NCI-H82 treated with DMSO at 0.1 percent for 48 hours (cell line): ENCODE data around the gene DPP3.

Source experiments
- DNase-seq: peaks from one replicate; lab custom pipeline; 2025; ENCODE audit not compliant: unreplicated experiment; lab: John Stamatoyannopoulos, UW

DPP3 gene

DNA sequence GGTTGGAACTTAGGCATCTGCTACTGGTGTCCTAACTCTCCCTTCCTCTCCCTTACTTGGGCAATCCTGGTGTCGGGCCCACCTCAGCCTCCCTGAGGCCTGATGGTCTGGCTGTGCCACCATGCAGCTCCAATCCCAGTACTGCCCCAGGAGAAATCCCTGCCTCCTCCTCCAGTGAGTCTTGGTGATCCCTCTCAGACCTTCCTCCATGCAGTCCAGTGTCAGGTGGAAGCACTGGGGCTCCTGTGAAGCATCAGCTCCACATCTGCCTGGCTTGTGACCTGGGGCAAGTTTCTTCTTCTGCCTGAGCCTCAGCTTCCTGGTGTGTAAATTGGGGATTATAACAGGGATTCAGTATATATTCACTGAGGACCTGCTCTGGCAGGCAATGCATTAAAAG lies 15.3 kb upstream of the DPP3 start:
- DNase-seq = no peak

DNA sequence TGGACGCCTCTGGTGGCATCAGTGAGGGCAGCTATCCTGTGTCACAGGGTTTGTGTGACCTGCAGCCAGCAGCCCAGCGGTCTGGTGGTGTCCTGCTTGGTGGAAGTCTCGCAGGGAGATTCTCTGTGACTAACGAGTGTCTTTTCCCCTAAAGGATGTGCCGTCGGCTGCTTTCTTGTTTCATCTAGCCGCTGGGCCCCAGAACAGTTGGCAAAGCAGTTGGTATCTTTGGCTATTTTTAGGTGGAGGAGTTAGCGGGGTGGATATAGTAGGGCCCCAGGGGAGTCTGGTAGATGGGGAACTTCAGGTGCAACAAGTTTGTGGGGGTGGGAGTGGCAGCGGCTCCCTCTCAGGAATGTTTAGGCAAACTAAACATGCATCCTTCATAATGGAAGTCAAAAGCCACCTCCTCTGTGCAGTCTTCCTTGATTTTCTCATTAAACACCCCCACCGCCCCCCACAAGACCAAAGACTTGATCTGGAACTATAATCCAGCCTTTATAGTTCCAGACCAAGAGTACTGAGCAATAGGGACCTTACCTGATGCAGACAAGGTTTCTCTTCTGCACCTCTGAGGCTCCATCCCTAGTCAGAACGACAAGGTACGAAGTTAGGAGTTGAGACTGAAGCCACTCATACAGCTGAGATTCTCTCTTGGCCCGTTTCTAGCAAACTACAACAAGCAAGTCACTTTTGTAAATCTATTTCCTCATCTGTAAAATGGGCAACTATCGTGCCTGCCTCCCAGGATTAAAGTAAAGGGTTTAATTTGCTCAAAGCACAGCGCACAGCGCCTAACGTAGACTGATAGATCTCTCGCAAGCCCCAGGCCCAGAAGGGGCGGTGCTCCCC lies 14.6 kb upstream of the DPP3 start:
- no peak for DNase-seq

DNA sequence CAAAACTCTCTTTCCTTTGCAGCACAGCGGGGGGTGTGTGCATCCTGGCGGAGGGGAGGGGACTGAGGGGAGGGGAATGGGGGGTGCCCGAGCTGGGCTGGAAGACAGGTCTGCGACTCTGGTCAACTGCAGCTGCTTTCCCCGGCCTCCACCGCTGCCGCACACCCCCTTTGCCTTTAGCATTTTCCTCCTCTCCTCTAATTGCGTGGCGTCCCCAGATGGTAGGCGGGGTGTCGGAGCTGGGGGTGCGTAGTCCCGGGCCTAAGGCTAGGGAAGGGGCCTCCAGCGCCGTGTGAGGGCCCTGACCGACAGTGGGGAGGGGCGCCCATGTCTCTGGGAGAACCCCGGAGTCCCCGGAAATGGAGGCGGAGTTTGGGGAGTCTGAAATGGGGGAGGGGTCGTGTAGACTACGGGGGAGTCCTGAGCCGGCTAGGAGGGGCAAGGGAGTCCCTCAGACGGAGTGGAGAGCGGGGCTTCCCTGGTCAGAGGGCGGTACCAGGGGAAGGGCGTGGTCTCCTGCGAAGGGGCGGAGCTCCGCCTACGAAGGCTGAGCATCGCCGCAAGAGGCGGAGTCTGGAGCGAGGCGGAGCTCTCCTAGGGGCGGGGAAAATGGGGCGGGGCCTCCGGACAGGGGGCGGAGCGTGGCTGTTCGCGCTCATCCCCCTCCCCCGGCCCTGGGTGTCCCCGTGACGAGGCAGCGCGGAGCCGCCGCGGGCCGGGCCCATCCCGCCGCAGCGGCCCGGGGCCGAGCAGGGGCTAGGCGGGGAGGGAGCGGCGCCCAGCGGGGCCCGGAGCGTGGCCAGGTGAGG lies 13.8 kb upstream of the DPP3 start, which contains the start of gene PELI3:
Gene PELI3 (plus strand): TSS at position 681 of the 809 bp plus-strand sequence. CDS start 1,224 bp downstream, outside the sequence.
- peak; percentile 46 for DNase-seq

DNA sequence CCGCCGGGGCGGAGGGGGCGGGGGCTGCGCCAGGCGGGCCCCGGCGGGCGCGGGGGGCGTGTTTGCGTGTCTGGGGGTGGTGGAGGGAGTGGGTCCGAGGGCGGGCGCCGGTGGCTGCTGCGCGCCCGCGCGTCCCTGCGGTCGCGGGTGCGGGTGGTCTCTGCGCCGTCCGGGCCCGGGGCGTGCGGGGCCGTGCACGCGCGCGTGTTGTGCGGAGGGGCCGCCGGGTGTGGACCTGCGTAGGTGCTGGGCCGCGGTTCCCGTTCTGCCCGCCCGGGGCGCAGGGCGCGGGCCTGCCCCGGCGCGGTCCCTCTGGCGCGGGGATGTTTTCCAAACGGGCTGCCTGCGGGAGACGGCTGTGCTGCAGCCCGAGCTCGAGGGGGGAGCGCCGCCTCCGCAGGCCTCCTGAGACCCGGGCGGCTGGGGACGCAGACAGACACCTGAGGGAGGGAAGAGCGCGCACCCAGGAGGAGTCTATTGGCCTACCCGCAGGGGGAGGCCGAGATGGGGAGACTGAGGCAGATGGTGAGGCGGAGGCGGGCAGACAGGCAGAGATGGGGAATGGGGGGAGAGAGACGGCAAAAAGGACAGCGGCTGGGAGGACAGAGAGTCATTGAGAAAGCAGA lies 13.1 kb upstream of the DPP3 start:
- DNase-seq = no peak

DNA sequence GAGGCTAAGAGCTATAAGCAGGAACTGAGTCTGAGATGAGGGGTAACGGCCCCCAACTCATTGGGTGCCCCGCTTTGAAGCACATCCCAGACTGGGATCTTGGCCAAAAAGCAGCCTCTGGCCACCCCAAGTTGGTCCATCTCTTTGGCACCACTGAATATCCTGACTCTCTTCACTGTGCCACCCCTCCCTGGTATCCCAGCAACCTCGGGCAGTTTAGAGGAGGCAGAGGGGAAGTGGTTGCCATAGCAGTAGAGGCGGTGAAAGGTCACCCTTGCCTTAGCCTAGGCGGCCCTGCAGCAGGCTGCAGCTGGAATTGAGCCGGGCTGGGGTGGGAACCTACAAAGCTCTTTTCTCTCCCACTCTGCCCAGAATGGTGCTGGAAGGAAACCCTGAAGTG lies 12.5 kb upstream of the DPP3 start:
- no peak for DNase-seq

DNA sequence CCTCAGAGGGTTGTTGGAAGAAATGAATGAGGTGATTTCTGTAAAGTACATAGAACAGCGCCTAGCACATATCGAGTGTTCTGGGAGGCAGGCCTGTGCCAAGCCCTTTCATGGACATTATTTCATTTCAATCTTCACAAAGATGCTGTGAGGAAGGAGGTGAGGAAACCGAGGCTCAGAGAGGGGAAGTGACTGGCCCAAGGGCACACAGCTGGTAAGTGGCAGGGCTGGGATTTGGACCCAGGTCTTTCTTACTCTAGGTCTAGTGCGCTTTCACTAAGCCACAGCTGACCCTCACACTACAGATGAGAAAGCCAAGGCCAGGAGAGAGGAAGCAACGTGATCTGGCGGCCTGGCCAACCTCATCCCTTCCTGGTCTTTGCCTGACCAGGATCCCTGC lies 11.5 kb upstream of the DPP3 start:
- no peak for DNase-seq

DNA sequence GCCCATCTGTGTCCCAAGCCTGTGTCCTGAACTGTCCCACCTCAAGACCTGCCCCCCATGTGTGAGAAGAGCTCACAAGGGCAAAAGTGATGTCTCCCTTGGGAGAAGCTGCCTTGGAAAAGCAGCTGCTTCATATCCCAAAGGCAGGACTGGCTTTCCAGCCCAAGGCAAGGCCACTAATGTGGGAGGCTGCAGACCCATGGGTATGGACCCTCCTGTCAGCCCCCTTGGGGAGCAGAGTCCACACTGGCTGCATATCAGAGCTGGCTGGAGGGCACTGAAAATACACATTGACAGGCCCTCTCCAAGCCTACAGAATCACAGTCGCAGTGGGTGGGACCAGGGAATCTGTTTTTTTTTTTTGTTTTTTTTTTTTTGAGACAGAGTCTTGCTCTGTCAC lies 10.8 kb upstream of the DPP3 start:
- DNase-seq = no peak

DNA sequence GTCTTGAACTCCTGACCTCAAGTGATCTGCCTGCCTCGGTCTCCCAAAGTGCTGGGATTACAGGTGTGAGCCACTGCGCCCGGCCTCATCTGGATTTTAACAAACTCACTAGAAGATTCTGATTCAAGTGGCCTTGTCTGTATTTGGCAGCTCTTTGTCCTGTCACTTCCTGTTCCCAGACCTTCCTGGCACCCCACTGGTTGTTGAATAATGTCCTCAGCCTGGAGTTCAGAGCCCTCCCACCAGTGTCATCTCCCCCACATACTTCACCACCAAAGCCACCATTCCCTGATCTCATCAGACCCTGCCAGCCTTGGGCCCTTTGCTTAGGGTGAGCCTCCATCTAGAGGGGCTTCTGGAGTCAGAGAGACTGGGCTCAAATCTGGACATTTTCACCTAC lies 10.2 kb upstream of the DPP3 start:
- no peak for DNase-seq

DNA sequence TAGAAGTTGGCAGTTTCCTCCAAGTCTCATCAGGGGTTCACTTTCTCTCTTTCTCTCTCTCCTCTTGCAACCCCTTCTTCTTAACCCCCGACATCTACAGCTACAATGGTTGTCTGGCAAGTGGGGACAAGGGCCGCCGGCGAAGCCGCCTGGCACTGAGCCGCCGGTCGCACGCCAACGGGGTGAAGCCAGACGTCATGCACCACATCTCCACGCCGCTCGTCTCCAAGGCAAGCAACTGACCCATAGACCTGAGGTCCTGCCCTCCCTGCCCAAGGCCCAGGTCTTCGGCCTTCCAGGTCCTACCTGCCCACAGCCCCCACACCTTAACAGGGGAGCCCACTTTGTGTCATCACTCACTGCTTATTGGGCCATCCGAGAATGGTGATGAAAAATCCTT lies 9.1 kb upstream of the DPP3 start:
- no peak for DNase-seq

DNA sequence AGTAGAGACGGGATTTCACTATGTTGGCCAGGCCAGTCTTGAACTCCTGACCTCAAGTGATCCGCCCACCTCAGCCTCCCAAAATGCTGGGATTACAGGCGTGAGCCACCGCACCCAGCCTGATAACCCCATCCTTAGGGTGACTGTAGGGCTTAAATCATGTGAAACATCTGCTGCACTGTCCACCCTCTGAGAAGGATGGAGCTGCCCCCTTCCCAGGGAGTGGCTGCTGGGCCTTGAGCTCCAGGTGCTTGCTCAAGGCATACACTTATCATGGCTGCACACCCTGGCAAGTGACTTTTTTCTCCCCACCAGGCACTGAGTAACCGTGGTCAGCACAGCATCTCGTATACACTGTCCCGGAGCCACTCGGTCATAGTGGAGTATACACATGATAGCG lies 8.2 kb upstream of the DPP3 start:
- no peak for DNase-seq

DNA sequence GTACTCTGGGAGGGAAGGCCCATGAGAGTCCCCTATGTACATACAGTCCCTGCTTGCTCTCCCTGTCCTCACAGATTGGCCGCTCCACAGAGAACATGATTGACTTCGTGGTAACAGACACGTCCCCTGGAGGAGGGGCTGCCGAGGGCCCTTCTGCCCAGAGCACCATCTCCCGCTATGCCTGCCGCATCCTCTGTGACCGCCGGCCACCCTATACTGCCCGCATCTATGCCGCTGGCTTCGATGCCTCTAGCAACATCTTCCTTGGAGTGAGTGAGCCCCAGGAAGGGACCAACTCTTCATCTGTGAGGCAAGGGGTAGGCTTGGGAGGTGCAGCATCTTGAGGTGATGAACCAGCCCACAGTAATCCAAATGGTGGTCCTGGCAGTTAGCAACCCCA lies 7.1 kb upstream of the DPP3 start:
- no peak for DNase-seq

DNA sequence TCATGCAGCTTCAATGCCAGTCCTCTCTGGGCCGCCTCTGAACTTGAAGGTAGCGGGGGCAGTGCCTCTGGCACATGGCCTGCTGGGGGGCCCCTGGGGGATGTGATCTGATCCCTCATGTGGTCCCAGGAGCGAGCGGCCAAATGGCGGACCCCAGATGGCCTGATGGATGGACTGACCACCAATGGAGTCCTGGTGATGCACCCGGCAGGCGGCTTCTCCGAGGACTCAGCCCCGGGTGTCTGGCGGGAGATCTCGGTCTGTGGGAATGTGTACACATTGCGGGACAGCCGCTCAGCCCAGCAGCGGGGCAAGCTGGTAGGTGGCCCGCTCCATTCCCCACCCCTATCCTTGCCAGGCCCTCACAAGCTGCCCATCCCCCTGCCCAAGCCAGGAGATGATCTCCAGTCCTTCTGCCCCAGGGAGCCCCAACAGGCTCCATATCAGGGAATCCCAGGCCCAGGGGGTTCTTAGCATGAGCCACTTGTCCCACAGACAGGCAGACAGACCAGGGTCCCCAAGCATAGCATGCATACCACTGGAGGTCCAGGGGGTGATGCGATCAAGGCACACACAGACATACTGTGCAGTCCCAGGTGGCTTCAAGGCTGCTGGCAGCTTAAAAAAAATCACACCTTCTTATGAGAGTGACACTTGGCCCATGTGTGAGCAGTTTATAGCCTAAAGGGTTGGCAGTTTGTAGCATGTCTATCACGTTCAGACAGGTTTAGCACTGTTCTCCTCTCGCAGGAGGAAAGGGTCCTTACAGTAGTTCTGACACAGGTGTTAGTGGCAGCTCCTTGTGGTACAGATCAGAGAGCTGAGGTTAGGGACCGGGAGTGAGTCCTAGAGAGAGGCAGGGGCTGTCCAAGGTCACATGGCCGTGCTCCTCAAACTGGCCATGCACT lies 6.4 kb upstream of the DPP3 start:
- DNase-seq = no peak

DNA sequence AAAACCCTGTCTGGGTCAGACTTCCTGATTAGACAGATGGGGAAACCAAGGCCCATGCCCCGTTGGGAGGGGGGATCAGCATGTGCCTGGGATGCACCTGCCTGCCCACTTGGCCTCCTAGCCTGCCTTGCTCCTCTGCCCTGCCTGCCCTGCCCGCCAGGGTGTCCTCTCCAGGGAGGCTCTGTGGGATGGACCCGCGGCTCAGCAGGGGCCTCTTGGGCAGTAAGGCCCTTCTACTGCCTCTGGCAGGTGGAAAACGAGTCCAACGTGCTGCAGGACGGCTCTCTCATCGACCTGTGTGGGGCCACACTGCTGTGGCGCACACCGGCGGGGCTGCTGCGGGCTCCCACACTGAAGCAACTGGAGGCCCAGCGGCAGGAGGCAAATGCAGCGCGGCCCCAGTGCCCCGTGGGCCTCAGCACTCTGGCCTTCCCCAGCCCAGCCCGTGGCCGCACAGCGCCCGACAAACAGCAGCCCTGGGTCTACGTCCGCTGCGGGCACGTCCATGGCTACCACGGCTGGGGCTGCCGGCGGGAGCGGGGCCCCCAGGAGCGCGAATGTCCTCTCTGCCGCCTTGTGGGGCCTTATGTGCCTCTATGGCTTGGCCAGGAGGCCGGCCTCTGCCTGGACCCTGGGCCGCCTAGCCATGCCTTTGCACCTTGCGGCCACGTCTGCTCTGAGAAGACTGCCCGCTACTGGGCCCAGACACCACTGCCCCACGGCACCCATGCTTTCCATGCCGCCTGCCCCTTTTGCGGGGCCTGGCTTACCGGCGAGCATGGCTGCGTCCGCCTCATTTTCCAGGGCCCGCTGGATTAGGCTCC lies 4.7 kb upstream of the DPP3 start:
- DNase-seq = no peak

DNA sequence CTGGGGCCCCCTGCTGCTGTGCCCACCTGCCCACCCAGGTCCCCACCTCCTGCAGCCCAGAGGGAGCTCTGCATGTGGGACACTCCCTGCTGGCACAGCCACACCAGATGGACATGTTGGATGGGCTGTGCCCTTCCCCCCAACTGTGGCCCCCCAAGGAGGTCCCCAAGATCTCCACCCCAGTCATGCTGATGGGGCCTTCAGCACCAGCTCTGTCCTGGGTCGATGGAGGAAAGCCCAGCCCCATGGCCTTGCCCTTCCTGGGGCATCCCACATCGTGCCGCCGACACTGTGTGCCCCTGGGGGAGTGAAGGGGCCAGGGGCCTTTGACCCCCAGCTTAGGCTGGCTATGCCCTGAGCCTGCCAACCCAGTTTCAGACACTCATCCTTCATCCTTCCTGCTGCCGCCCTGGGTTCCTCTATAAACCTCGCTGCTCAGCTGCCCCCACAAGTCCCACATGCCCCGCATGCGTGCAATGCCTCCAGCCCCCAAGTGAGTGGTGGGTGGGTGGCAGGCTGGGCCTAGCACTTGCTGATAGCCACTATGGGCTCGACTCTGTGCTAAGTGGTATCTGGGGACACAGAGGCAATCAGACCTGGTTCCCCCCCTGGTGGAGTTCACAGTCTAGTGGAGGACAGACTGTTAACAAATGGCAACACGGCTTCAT lies 3.9 kb upstream of the DPP3 start:
- no peak for DNase-seq

DNA sequence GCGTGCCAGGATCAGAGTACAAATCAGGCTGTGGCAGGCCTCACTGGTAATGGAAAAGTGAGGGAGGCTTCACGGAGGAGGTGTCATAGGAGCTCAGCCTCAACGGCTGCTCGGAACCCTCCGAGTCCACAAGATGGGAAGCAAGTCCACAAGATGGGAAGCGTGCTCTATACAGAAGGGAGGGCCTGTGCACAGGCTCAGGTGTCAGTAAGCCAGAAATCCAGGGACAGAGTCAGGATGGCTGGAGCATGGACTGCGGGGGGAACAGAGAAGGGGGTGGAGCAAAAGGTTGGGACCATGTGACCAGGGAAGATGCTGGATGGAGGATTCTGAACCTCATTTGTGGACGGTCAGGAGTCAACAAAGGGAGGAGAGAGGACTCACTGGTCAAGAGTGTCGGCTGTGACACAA lies 3.4 kb upstream of the DPP3 start:
- DNase-seq = no peak

DNA sequence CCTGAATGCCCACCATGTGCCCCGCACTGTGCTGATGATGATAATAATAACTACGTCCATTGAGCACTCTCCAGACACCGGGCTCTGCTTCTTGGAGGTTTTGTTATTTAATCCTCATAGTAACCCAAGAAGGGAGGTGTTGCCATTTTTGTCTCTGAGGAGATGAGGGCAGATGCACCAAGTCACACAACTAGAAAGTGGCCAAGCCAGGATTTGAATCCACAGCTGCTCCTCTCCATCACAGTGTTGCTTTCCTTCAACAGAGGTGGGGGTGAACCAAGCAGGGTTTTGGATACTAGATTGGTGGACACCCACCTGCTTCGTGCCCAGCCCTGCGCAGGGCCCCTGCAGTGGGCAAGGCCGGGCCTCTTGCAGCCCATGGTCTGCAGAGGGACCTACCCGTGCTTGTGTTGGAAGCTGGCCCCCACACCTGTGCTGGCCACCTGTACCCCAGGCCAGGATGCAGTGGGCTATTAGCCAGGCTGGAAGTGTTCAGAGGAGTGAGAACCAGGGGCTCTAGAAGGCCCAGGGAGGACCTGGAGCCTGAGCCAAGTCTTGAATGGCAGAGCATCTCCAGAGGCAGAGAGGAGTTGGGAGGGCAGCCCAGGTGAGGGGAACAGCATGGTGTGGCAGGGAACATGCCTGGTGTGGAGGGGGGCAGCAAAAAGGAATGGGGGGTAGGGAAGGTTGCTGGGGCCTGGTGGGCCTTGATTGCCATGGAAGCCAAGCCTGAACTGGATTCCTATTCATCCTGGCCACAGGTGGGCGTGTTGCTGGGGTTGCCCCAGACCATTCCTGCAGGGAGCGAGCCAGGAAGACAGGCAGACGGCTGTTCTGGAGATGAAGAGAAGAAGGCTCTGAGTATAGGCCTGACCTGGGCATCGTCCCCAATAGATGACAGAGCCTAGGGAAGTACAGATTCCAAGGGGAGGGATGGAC lies 2.7 kb upstream of the DPP3 start:
- DNase-seq = no peak

DNA sequence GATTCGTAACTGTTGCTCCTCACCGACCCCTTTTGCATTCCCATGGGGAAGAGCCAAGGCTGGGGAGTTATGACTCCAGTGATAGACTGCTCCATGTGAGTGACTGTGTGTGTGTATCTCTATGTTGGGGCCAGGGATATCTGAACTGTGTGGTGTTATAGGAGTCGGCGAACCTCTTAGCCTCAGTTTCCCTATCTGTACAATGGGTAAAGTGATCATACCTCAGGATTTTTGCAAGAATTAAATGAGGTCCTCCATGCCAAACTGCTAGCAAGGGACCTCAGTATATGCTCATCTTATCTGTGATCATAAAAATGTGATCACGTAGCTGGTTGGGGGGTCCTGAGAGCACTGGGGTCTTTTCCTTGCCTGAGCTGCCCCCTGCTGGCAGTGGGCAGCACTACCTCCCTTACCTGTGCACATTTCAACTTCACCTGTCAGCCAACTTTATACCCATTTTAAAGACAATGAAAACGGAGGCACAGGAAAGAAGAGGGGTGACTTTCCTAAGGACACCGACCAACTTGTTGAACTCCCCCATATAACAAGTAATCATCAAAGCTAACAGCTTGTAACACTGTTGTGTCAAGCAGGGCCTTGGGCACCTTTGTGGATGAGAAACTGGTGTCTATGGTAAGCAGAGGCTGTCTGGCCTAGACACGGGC lies 1.4 kb upstream of the DPP3 start:
- DNase-seq = peak; percentile 7
